ENCODE measurements around the gene TBC1D22B.

The TBC1D22B gene

DNA sequence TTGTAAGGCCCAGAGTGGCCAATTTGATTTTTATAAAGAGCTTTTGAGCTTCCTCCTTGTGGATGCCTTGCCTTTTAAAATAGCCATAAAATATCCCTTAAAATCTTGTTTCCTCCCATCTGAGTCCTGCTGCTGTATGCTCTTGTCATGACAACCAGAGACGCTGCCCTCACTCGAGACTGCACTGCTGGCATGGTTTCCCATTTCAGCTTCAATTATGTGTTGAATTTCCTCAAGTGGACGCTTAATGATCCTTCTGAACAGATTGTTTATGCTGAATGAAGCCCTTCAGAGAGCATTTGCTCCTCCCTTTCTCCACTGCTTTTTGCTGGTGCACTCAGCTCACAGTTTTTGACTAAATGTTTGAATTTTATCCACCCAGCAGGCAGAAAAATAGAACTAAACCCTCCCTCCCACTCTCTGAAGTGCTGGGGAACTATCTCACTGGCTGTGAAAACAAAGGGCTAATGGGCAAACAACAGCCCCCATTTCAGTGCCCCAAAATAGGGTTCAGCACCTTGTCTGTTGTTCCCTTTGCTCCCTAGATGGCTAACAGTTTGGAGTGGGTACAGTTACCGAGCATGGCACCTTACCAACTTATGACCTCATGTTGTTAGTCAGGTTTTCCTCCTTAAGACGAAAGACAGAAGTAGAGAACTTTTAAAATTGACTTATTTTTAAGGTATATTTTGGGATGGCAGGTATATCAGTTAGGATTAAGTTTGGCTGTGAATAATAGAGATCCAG lies 50.7 kb downstream of the TBC1D22B start:
- no peak overlapping the region for H2AK5ac ChIP-seq (ENCODE audit: low read length)
- no peak overlapping the region for H2BK120ac ChIP-seq (ENCODE audit: insufficient read depth, low read length, poor library complexity)
- H3K4ac ChIP-seq (ENCODE audit: low read depth, low read length): no peak overlapping the region
- H3K9ac ChIP-seq (ENCODE audit: low read length): no peak overlapping the region
- no CpG with 5 or more reads among the region's 5 CpGs for WGBS (ENCODE audit: extremely low coverage, insufficient coverage, insufficient read length)
- no peak overlapping the region for H4K91ac ChIP-seq (ENCODE audit: low read depth, low read length)
- no peak overlapping the region for H2BK5ac ChIP-seq (ENCODE audit: low read depth, low read length, poor library complexity)
- no peak overlapping the region for H4K12ac ChIP-seq (ENCODE audit: low read depth, low read length)
- no peak overlapping the region for H3K14ac ChIP-seq (ENCODE audit: low read length)
- DNase-seq: no peak
- peaks cover 6 to 8% of the 10 kb centered on the region in 2 experiments for H3K36me3 ChIP-seq (ENCODE audit: control insufficient read depth in 1 of 2, insufficient read depth in 2 of 2, low read length in 2 of 2)
- H3K79me2 ChIP-seq (ENCODE audit: control insufficient read depth, insufficient read depth, low read length, poor library complexity): no peaks in the 10 kb centered on the region
- no peaks in the 10 kb centered on the region for H3K79me1 ChIP-seq (ENCODE audit: low read length)
- no peak overlapping the region for H3K27ac ChIP-seq (ENCODE audit: low read depth, low read length)
- H2BK12ac ChIP-seq (ENCODE audit: low read length): no peak overlapping the region
- H4K8ac ChIP-seq (ENCODE audit: low read depth, low read length): no peak overlapping the region
- no peak overlapping the region for H3K23ac ChIP-seq (ENCODE audit: low read length)
- no peak overlapping the region for H3K4me2 ChIP-seq (ENCODE audit: low read length)
- H3K9me3 ChIP-seq (ENCODE audit: insufficient read depth, low read depth, low read length): no peaks in the 10 kb centered on the region
- peaks cover 10 to 17% of the 10 kb centered on the region in 2 experiments for H3K4me1 ChIP-seq (ENCODE audit: control insufficient read depth in 1 of 2, insufficient read depth in 2 of 2, low read length in 2 of 2)
- H3K4me3 ChIP-seq (ENCODE audit: low read depth, low read length): no peak overlapping the region
- H3K18ac ChIP-seq (ENCODE audit: low read length): no peak overlapping the region
- no peak overlapping the region for H2AFZ ChIP-seq (ENCODE audit: insufficient read depth, low read length, poor library complexity)
- H3K27me3 ChIP-seq (ENCODE audit: insufficient read depth, low read length): no peaks in the 10 kb centered on the region

DNA sequence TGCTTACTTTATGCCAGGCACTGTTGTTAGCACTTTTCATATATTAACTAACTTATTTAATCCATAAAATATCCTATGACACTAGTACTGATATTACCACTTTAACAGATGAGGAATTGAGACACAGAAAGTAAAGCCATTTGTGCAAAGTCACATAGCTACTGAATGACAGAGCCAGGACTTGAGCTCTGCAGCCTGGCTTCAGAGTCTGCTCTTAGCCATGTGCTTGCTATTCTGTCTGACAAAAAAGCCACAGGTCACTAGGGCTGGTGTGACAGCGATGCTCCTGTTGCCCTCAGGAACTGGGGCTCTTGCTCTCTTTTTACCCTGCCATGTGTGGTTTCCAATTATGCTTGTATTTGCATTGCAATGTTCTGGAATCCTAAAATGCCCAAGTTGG lies 51.5 kb downstream of the TBC1D22B start:
- DNase-seq: no peak
- no peak overlapping the region for H4K12ac ChIP-seq (ENCODE audit: low read depth, low read length)
- H3K9me3 ChIP-seq (ENCODE audit: insufficient read depth, low read depth, low read length): no peaks in the 10 kb centered on the region
- H3K9ac ChIP-seq (ENCODE audit: low read length): no peak overlapping the region
- no peak overlapping the region for H2BK5ac ChIP-seq (ENCODE audit: low read depth, low read length, poor library complexity)
- no peak overlapping the region for H3K27ac ChIP-seq (ENCODE audit: low read depth, low read length)
- H3K4me3 ChIP-seq (ENCODE audit: low read depth, low read length): no peak overlapping the region
- H3K27me3 ChIP-seq (ENCODE audit: insufficient read depth, low read length): no peaks in the 10 kb centered on the region
- no peaks in the 10 kb centered on the region for H3K79me2 ChIP-seq (ENCODE audit: control insufficient read depth, insufficient read depth, low read length, poor library complexity)
- H2BK120ac ChIP-seq (ENCODE audit: insufficient read depth, low read length, poor library complexity): no peak overlapping the region
- no peak overlapping the region for H4K91ac ChIP-seq (ENCODE audit: low read depth, low read length)
- H4K8ac ChIP-seq (ENCODE audit: low read depth, low read length): no peak overlapping the region
- no peak overlapping the region for H3K14ac ChIP-seq (ENCODE audit: low read length)
- no peak overlapping the region for H3K23ac ChIP-seq (ENCODE audit: low read length)
- H2AK5ac ChIP-seq (ENCODE audit: low read length): no peak overlapping the region
- H3K36me3 ChIP-seq (ENCODE audit: control insufficient read depth in 1 of 2, insufficient read depth in 2 of 2, low read length in 2 of 2): peaks cover 9 to 17% of the 10 kb centered on the region in 2 experiments
- H3K79me1 ChIP-seq (ENCODE audit: low read length): no peaks in the 10 kb centered on the region
- no peak overlapping the region for H3K4me2 ChIP-seq (ENCODE audit: low read length)
- no peak overlapping the region for H2BK12ac ChIP-seq (ENCODE audit: low read length)
- no peak overlapping the region for H3K4ac ChIP-seq (ENCODE audit: low read depth, low read length)
- H3K4me1 ChIP-seq (ENCODE audit: control insufficient read depth in 1 of 2, insufficient read depth in 2 of 2, low read length in 2 of 2): peaks cover 8 to 17% of the 10 kb centered on the region in 2 experiments
- no peak overlapping the region for H3K18ac ChIP-seq (ENCODE audit: low read length)
- no CpG with 5 or more reads among the region's 1 CpG for WGBS (ENCODE audit: extremely low coverage, insufficient coverage, insufficient read length)
- H2AFZ ChIP-seq (ENCODE audit: insufficient read depth, low read length, poor library complexity): no peak overlapping the region

DNA sequence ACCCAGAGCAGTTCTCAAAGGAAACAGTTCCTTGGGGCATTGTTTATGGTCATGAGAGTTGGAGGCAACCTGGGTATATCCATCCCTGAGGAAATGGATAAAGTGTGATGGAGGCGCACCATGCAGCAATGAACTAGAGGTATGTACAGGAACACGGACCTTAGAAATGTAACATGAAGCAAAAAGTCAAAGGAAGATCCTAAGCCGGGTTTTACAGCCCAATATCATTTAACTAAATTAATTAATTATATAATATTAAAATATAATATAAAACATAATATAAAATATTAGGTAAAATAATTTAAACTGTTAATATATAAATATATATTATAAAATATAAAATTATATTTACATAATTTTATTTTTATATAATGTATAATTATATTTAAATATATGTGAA lies 52.1 kb downstream of the TBC1D22B start:
- H3K9ac ChIP-seq (ENCODE audit: low read length): no peak overlapping the region
- H2AK5ac ChIP-seq (ENCODE audit: low read length): no peak overlapping the region
- H3K23ac ChIP-seq (ENCODE audit: low read length): no peak overlapping the region
- no peaks in the 10 kb centered on the region for H3K9me3 ChIP-seq (ENCODE audit: insufficient read depth, low read depth, low read length)
- H3K4ac ChIP-seq (ENCODE audit: low read depth, low read length): no peak overlapping the region
- no peak overlapping the region for H3K18ac ChIP-seq (ENCODE audit: low read length)
- H3K4me3 ChIP-seq (ENCODE audit: low read depth, low read length): no peak overlapping the region
- no peak overlapping the region for H4K8ac ChIP-seq (ENCODE audit: low read depth, low read length)
- H2BK12ac ChIP-seq (ENCODE audit: low read length): no peak overlapping the region
- H3K27me3 ChIP-seq (ENCODE audit: insufficient read depth, low read length): no peaks in the 10 kb centered on the region
- H4K91ac ChIP-seq (ENCODE audit: low read depth, low read length): no peak overlapping the region
- peaks cover 8 to 17% of the 10 kb centered on the region in 2 experiments for H3K4me1 ChIP-seq (ENCODE audit: control insufficient read depth in 1 of 2, insufficient read depth in 2 of 2, low read length in 2 of 2)
- no peaks in the 10 kb centered on the region for H3K79me1 ChIP-seq (ENCODE audit: low read length)
- H2AFZ ChIP-seq (ENCODE audit: insufficient read depth, low read length, poor library complexity): no peak overlapping the region
- no peaks in the 10 kb centered on the region for H3K79me2 ChIP-seq (ENCODE audit: control insufficient read depth, insufficient read depth, low read length, poor library complexity)
- peaks cover 11 to 21% of the 10 kb centered on the region in 2 experiments for H3K36me3 ChIP-seq (ENCODE audit: control insufficient read depth in 1 of 2, insufficient read depth in 2 of 2, low read length in 2 of 2)
- H3K27ac ChIP-seq (ENCODE audit: low read depth, low read length): no peak overlapping the region
- H3K4me2 ChIP-seq (ENCODE audit: low read length): no peak overlapping the region
- no peak for DNase-seq
- no peak overlapping the region for H4K12ac ChIP-seq (ENCODE audit: low read depth, low read length)
- no peak overlapping the region for H2BK5ac ChIP-seq (ENCODE audit: low read depth, low read length, poor library complexity)
- H2BK120ac ChIP-seq (ENCODE audit: insufficient read depth, low read length, poor library complexity): no peak overlapping the region
- WGBS (ENCODE audit: extremely low coverage, insufficient coverage, insufficient read length): no CpG with 5 or more reads among the region's 3 CpGs
- no peak overlapping the region for H3K14ac ChIP-seq (ENCODE audit: low read length)

DNA sequence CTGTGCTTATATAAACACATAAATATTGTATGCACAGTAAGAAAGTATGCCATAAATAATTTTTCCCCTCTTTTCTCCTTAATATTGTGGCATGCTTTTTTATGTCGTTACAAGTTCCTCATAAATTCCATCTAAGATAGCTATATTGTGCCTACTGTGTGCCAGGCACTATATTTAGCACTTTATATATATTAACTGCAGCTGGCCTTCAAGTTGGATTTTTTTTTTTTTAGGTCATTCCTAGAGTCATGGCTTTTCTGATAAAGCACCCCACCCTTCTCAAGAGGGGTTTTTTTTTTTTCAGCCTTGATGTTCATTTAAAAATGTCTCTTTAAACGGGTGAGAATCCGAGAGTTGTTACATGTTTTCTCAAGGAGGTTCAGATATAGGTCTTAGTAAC lies 53.4 kb downstream of the TBC1D22B start:
- H4K12ac ChIP-seq (ENCODE audit: low read depth, low read length): no peak overlapping the region
- H4K91ac ChIP-seq (ENCODE audit: low read depth, low read length): no peak overlapping the region
- no peak overlapping the region for H2AK5ac ChIP-seq (ENCODE audit: low read length)
- H3K79me1 ChIP-seq (ENCODE audit: low read length): no peaks in the 10 kb centered on the region
- H3K4me1 ChIP-seq (ENCODE audit: control insufficient read depth in 1 of 2, insufficient read depth in 2 of 2, low read length in 2 of 2): peaks cover 5 to 15% of the 10 kb centered on the region in 2 experiments
- H4K8ac ChIP-seq (ENCODE audit: low read depth, low read length): no peak overlapping the region
- no peak overlapping the region for H3K9ac ChIP-seq (ENCODE audit: low read length)
- H2BK12ac ChIP-seq (ENCODE audit: low read length): no peak overlapping the region
- no peaks in the 10 kb centered on the region for H3K79me2 ChIP-seq (ENCODE audit: control insufficient read depth, insufficient read depth, low read length, poor library complexity)
- no peaks in the 10 kb centered on the region for H3K9me3 ChIP-seq (ENCODE audit: insufficient read depth, low read depth, low read length)
- no CpG with 5 or more reads among the region's 3 CpGs for WGBS (ENCODE audit: extremely low coverage, insufficient coverage, insufficient read length)
- no peak overlapping the region for H3K4ac ChIP-seq (ENCODE audit: low read depth, low read length)
- H2BK5ac ChIP-seq (ENCODE audit: low read depth, low read length, poor library complexity): no peak overlapping the region
- H2BK120ac ChIP-seq (ENCODE audit: insufficient read depth, low read length, poor library complexity): no peak overlapping the region
- peaks cover 16 to 23% of the 10 kb centered on the region in 2 experiments for H3K36me3 ChIP-seq (ENCODE audit: control insufficient read depth in 1 of 2, insufficient read depth in 2 of 2, low read length in 2 of 2)
- H3K18ac ChIP-seq (ENCODE audit: low read length): no peak overlapping the region
- DNase-seq: no peak
- H2AFZ ChIP-seq (ENCODE audit: insufficient read depth, low read length, poor library complexity): no peak overlapping the region
- H3K4me2 ChIP-seq (ENCODE audit: low read length): no peak overlapping the region
- H3K27ac ChIP-seq (ENCODE audit: low read depth, low read length): no peak overlapping the region
- H3K4me3 ChIP-seq (ENCODE audit: low read depth, low read length): no peak overlapping the region
- H3K23ac ChIP-seq (ENCODE audit: low read length): no peak overlapping the region
- no peaks in the 10 kb centered on the region for H3K27me3 ChIP-seq (ENCODE audit: insufficient read depth, low read length)
- H3K14ac ChIP-seq (ENCODE audit: low read length): no peak overlapping the region

All from trophoblast cell (in vitro differentiated cells and primary cell).